Cardiac muscle cell (in vitro differentiated cells and primary cell): ENCODE results near the gene GALC. TPM values are rescaled to one million over a fixed set of nuclear protein-coding genes. Genes with fewer than 3 reads are reported as not detected.

Experiments
- DNase-seq, 2 donors: peaks; one replicate each; pipeline versions ENCODE4 v3.0.0 to v3.0.0-alpha.2; 2010 to 2017; ENCODE audit warnings: low read depth in 1 of 2, low spot score in 1 of 2
- H3K27ac ChIP-seq: fragments of 200-600 bp; sonication (generic); 2 replicates; pipeline ENCODE4 v1.5.1; 2016
- H3K27me3 ChIP-seq: fragments of 200-600 bp; sonication (generic); 2 replicates; pipeline ENCODE4 v1.6.0; 2016; ENCODE audit warnings: control low read depth
- H3K36me3 ChIP-seq: fragments of 200-600 bp; sonication (generic); 2 replicates; pipeline ENCODE4 v1.5.1; 2016; ENCODE audit warnings: control low read depth
- H3K4me1 ChIP-seq: fragments of 200-600 bp; sonication (generic); 2 replicates; pipeline ENCODE4 v1.8.1; 2017; ENCODE audit warnings: low read depth, mild to moderate bottlenecking, mixed run types
- H3K4me3 ChIP-seq: fragments of 200-600 bp; sonication (generic); 2 replicates; pipeline ENCODE4 v1.5.1; 2016; ENCODE audit warnings: mild to moderate bottlenecking
- H3K9me3 ChIP-seq: fragments of 200-600 bp; sonication (generic); 2 replicates; pipeline ENCODE4 v1.5.1; 2017; ENCODE audit warnings: low read depth, mild to moderate bottlenecking, control low read depth
- CTCF ChIP-seq: IDR thresholded peaks from 2 replicates; pipeline ENCODE4 v1.5.1; 2012; ENCODE audit warnings: low read depth, mild to moderate bottlenecking, low read length
- polyA plus RNA-seq: library from polyadenylated mRNA; unstranded; fragments of >200 nt; fragmentation: Nextera tagmentation; extraction: Ambion mirVana; gene quantifications from 2 replicates; pipeline ENCODE4 v1.2.1, GENCODE V29; 2016
- total RNA-seq: library from RNA; depleted of rRNA; stranded (reverse); fragments of >200 nt; gene quantifications from 2 replicates; pipeline ENCODE4 v1.2.3, GENCODE V29; 2016

Gene GALC
- total and polyA plus RNA-seq, 2 experiments from 2014 or later, result 31.3 to 41.9 TPM

GRCh38 chr14:88012495-88012894, 19.5 kb upstream of the GALC start:
- Histone ChIP-seq H3K4me1 (no peaks in the 10 kb centered on the region), H3K27ac (no peak overlapping the region), H3K4me3 (no peak overlapping the region), H3K9me3 (no peaks in the 10 kb centered on the region), H3K36me3 (no peaks in the 10 kb centered on the region), H3K27me3 (no peaks in the 10 kb centered on the region)
- no peak for TF ChIP-seq CTCF
- no peak for DNase-seq

- H3K9me3 ChIP-seq, result no peaks in the 10 kb centered on the region
- no peak for DNase-seq
These were observed 17.3 kb upstream of the GALC start for GRCh38 chr14:88010331-88010730.

GRCh38 chr14:88009486-88009885, 16.5 kb upstream of the GALC start:
- Histone ChIP-seq H3K27me3 (no peaks in the 10 kb centered on the region), H3K9me3 (no peaks in the 10 kb centered on the region), H3K4me1 (no peaks in the 10 kb centered on the region), H3K4me3 (no peak overlapping the region), H3K27ac (no peak overlapping the region), H3K36me3 (no peaks in the 10 kb centered on the region)
- no peak for TF ChIP-seq CTCF
- no peak for DNase-seq

More at GRCh38 chr14:88010331-88010730, 17.3 kb upstream of the GALC start:
- H3K36me3 ChIP-seq, result no peaks in the 10 kb centered on the region
- no peaks in the 10 kb centered on the region for H3K27me3 ChIP-seq
- H3K27ac ChIP-seq, result no peak overlapping the region
- no peak overlapping the region for H3K4me3 ChIP-seq
- H3K4me1 ChIP-seq, result no peaks in the 10 kb centered on the region
- no peak for TF ChIP-seq CTCF

GRCh38 chr14:88008039-88008742, 15.2 kb upstream of the GALC start:
- H3K27ac ChIP-seq, result no peak overlapping the region
- TF ChIP-seq CTCF, result no peak
- no peak overlapping the region for H3K4me3 ChIP-seq
- no peaks in the 10 kb centered on the region for H3K36me3 ChIP-seq
- no peaks in the 10 kb centered on the region for H3K9me3 ChIP-seq
- no peaks in the 10 kb centered on the region for H3K27me3 ChIP-seq
- no peak for DNase-seq
- H3K4me1 ChIP-seq, result no peaks in the 10 kb centered on the region

GRCh38 chr14:88007608-88008007, 14.6 kb upstream of the GALC start:
- no peak for DNase-seq
- no peaks in the 10 kb centered on the region for H3K9me3 ChIP-seq
- no peaks in the 10 kb centered on the region for H3K36me3 ChIP-seq
- H3K4me3 ChIP-seq, result no peak overlapping the region
- H3K27me3 ChIP-seq, result no peaks in the 10 kb centered on the region
- H3K27ac ChIP-seq, result no peak overlapping the region
- TF ChIP-seq CTCF, result no peak
- no peaks in the 10 kb centered on the region for H3K4me1 ChIP-seq
